K562 treated with DMSO at 1 percent for 4 hours (cell line): Measurements from ENCODE around the gene MISP3. TPM values are rescaled to one million over a fixed set of nuclear protein-coding genes. Genes with fewer than 3 reads are reported as not detected.

ENCODE experiments used
- total RNA-seq: library from RNA; unstranded; fragments of 300-600 nt; gene quantifications from 2 replicates; pipeline ENCODE4 v1.2.3, GENCODE V29; 2022; ENCODE audit not compliant: insufficient read depth

Gene MISP3
- 4.5 and 5.4 TPM in 2 replicates for total RNA-seq

DNA sequence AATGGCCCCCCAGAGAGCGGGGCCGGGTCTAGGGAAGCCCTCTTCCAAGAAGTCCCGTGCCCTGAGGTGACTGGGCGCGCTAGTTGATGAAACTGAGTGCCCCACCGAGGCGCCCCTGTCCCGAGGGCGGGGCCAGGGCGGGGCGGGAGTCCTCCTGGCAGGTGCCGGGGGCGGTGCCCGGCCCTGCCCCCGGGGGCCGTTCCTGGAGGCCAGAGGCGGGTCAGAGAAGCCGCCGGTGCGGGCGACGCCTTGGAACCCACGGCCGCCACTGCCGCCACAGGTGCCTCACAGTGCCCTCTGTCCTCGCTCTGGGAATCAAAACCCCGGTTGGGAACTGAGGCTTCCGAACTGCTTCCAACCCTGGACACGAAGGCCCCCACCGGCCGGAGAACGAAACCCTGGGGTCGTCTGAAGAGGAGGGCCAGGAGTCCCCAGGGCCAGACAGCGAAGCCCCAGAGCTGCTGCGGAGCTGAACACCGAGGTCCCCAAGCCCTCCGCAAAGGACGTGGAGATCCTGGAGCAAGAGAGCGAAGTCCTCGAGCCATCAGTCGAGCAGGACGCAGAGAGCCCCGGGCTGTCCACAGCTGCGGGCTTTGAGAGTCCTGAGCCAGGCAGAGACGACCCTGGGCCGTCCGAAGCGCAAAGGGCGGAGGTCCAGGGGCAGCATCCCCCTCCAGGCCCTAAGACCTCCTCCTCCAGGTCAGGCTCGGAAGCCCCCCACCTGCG is at the start of gene MISP3:
TSS of gene MISP3 (plus strand) at position 252 of the 726 bp plus-strand sequence. CDS start 524 bp downstream, outside the sequence.

DNA sequence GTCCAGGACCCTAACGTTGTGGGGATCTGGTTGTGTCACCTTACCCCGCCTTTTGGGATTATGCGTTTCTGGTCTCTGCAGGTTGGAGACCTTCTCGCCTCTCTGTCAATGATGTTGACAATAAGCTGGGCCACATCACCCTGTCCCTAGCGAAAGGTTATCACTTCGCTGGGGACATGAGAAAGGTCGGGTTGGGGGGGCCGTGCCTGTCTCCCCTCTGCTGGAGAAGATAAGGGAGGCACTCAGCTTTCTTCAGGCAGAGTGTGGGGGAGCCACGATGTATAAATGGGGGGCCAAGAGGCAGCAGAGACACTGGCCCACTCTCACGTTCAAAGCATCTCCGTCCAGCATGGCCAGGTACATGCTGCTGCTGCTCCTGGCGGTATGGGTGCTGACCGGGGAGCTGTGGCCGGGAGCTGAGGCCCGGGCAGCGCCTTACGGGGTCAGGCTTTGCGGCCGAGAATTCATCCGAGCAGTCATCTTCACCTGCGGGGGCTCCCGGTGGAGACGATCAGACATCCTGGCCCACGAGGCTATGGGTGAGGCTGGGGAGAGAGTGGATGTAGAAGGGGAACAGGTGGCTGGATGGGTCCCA is 44.6 kb upstream of the MISP3 start, which contains the start of gene RLN3:
TSS of gene RLN3 (plus strand) at position 293 of the 595 bp plus-strand sequence. CDS start at position 350, 57 bp downstream.

GRCh38 chr19:14031719-14032480 is 40.7 kb upstream of the MISP3 start, which contains the start of gene IL27RA:
Gene IL27RA (plus strand): TSS chr19:14031762. CDS start chr19:14031873, 111 bp downstream.

GRCh38 chr19:14061751-14062557 is 10.6 kb upstream of the MISP3 start, which contains the start of gene PALM3:
Gene PALM3 (minus strand): TSS chr19:14062076. CDS start chr19:14061980, 96 bp downstream.

DNA sequence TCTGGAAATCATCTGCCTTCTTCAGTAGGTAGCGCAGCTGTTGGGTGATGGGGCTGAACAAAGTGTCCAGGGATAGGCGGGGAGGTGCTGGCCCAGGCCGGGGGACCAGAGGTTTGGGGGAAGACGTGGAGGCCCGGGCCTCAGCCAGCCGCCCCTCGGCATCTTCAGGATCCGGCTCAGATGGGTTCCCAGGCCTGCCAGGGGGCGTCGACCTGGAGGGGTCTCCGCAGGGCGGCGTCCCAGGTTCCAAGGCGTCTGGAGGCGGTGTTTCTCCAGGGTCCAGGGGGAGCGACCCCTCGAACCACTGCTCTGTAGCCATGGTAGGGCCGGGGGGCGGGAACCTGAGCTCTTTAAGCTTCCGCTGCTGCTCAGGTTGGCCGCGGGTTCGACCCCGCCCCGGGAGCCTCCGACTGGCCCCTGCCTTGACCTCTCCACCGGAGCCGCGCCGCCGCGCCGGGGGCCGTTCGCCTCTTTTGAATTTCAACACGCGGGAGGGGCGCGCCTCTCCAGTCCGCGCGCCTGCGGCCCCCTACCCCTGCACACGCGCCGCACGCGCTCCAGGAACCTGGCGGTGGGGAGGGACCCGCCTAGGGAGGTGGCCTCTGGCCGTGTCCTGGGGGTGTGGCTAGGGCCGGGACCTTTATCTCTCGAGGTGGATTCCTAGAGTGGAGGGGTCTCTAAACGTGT is 12.9 kb downstream of the MISP3 start, which contains the start of gene C19orf67:
TSS of gene C19orf67 (minus strand) at position 475 of the 687 bp plus-strand sequence. CDS start at position 319, 156 bp downstream.

DNA sequence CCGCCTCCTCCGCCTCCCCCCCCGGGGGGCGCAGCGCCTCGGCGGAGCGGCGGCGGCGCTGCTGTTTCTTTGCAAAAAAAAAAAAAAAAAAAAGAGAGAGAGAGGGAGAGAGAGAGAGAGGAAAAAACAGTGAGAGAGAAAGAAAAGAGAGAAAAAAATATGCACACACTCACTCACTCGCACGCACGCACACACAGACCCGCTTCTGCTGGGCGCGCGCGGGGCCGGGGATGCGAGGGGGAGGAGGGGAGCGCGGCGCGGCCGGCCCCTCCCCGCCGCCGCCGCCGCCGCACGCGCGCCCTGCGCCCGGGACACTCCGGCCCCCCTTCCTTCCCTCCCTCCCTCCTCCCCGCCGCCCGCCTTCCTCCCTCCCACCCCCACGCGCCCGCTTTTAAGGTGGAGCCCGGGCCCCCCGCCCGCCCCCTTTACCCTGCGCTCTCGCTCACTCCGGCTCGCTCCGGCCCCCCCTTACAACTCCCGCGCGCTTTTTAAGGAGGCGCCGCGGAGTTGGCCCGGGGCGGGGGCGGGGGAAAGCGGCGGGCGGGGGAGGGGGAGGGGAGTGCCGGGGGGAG is 18.0 kb downstream of the MISP3 start, which contains the start of gene SAMD1:
TSS of gene SAMD1 (minus strand) at position 243 of the 572 bp plus-strand sequence.

DNA sequence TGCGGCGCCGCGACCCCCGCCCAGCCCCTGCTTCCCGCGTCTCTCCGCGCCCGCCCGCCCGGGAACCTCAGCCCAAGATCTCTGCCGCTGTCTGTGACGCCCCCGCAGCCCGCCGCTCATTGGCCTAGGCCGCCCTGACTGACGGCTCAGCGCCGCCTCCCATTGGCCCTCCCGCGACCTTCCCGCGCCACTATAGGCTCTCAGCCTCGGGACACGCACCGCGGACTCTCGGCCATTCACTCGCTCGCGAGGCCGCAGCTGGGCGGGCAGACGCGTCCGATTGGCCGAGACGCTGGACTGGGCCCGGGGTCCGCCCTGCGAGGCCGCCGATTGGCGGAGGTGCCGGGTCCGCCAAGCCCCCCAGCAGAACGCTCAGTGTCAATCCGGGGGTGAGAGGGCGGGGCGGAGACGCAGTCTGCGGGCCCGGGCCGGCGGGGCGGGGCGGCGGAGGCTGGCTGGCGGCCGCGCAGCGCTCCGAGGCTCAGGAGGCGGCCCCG is 45.1 kb downstream of the MISP3 start, which contains the start of gene PRKACA:
TSS of gene PRKACA (minus strand) at position 95 of the 497 bp plus-strand sequence. CDS start 215 bp downstream, outside the sequence.

Other genes with a start within 250 kb of the MISP3 start
- gene NANOS3, start 195.7 kb upstream of the MISP3 start, total RNA-seq = not detected in 2 replicates
- 6.6 and 9.7 TPM in 2 replicates for gene BRME1, start 166.7 kb upstream of the MISP3 start, total RNA-seq
- 26.0 and 35.1 TPM in 2 replicates for gene CC2D1A, start 166.6 kb upstream of the MISP3 start, total RNA-seq
- gene PODNL1, start 134.4 kb upstream of the MISP3 start, total RNA-seq = 0.74 and 2.7 TPM in 2 replicates
- gene DCAF15, start 120.3 kb upstream of the MISP3 start, total RNA-seq = 54.7 and 55.8 TPM in 2 replicates
- 7.1 and 24.9 TPM in 2 replicates for gene RFX1, start 66.5 kb upstream of the MISP3 start, total RNA-seq
- not detected in 2 replicates for gene RLN3, start 44.6 kb upstream of the MISP3 start, total RNA-seq
- 19.2 and 23.6 TPM in 2 replicates for gene IL27RA, start 41.0 kb upstream of the MISP3 start, total RNA-seq
- 6.3 and 11.4 TPM in 2 replicates for gene PALM3, start 10.7 kb upstream of the MISP3 start, total RNA-seq
- not detected in 2 replicates for gene C19orf67, start 13.0 kb downstream of the MISP3 start, total RNA-seq
- 38.6 and 45.3 TPM in 2 replicates for gene SAMD1, start 18.0 kb downstream of the MISP3 start, total RNA-seq
- 76.7 and 78.9 TPM in 2 replicates for gene PRKACA, start 45.0 kb downstream of the MISP3 start, total RNA-seq
- 167 and 228 TPM in 2 replicates for gene ASF1B, start 63.8 kb downstream of the MISP3 start, total RNA-seq
- gene ADGRL1, start 133.4 kb downstream of the MISP3 start, total RNA-seq = 20.1 and 26.8 TPM in 2 replicates